Fibroblast of lung (primary cell): Measurements from ENCODE around the gene UBN2. TPM values are rescaled to one million over a fixed set of nuclear protein-coding genes. Genes with fewer than 3 reads are reported as not detected.
"Not testable (repeated sequence)": the region's sequence is repeated elsewhere in the genome, so short reads cannot be mapped to it uniquely, and the experiment has no call there.

Source experiments
- DNase-seq, 2 donors: peaks; one replicate each; pipeline versions ENCODE4 v3.0.0 to v3.0.0-alpha.2; 2010; ENCODE audit warnings: low read depth in 2 of 2
- H2AFZ ChIP-seq: 2 replicates; pipeline ENCODE4 v1.5.1; 2012; ENCODE audit warnings: low read length, control low read depth, inconsistent platforms
- H3K27ac ChIP-seq: 2 replicates; pipeline ENCODE4 v1.5.1; 2011; ENCODE audit warnings: low read length, control low read depth; ENCODE audit not compliant: insufficient read depth
- H3K27me3 ChIP-seq: 2 replicates; pipeline ENCODE4 v1.5.1; 2011; ENCODE audit warnings: mild to moderate bottlenecking, low read length; ENCODE audit not compliant: control insufficient read depth, insufficient read depth
- H3K36me3 ChIP-seq: 2 replicates; pipeline ENCODE4 v1.5.1; 2011; ENCODE audit warnings: low read length; ENCODE audit not compliant: control insufficient read depth, insufficient read depth
- H3K4me1 ChIP-seq: 2 replicates; pipeline ENCODE4 v1.5.1; 2011; ENCODE audit warnings: low read length; ENCODE audit not compliant: control insufficient read depth, insufficient read depth; ENCODE audit errors: extremely low read depth
- H3K4me2 ChIP-seq: 2 replicates; pipeline ENCODE4 v1.5.1; 2011; ENCODE audit warnings: low read length, control low read depth; ENCODE audit not compliant: insufficient read depth; ENCODE audit errors: extremely low read depth
- H3K4me3 ChIP-seq, 4 experiments: fragments of 200-600 bp in 1 of 4; sonication (generic) in 1 of 4; replicated peaks in 1 of 4; 2 replicates each; pipeline ENCODE4 v1.5.1; 2011 to 2016; ENCODE audit warnings: low read length in 4 of 4, low read depth in 3 of 4, mild to moderate bottlenecking in 3 of 4, control low read depth in 2 of 4, inconsistent platforms in 1 of 4, mixed read lengths in 1 of 4; ENCODE audit not compliant: insufficient read depth in 1 of 4; ENCODE audit errors: control extremely low read depth in 1 of 4
- H3K79me2 ChIP-seq: 2 replicates; pipeline ENCODE4 v1.5.1; 2012; ENCODE audit warnings: mild to moderate bottlenecking, low read length, inconsistent platforms; ENCODE audit not compliant: control insufficient read depth, insufficient read depth
- H3K9ac ChIP-seq: 2 replicates; pipeline ENCODE4 v1.5.1; 2011; ENCODE audit warnings: mild to moderate bottlenecking, low read length, control low read depth; ENCODE audit not compliant: insufficient read depth
- H3K9me3 ChIP-seq: 2 replicates; pipeline ENCODE4 v1.5.1; 2012; ENCODE audit warnings: low read depth, low read length; ENCODE audit not compliant: control insufficient read depth, insufficient read depth
- H4K20me1 ChIP-seq: 2 replicates; pipeline ENCODE4 v1.5.1; 2011; ENCODE audit warnings: low read length; ENCODE audit not compliant: control insufficient read depth, insufficient read depth; ENCODE audit errors: extremely low read depth
- EZH2 ChIP-seq: IDR thresholded peaks from 2 replicates; pipeline ENCODE4 v1.5.1; 2012; ENCODE audit warnings: low read length, control low read depth, mild to moderate bottlenecking; ENCODE audit errors: missing control alignments
- polyA plus RNA-seq, 2 donors: library from polyadenylated mRNA; depleted of rRNA in 1 of 2; stranded (reverse) in 1 of 2; unstranded in 1 of 2; fragments of >200 nt; gene quantifications; 2 replicates each; pipeline ENCODE4 v1.2.1, GENCODE V29; 2011 to 2012; ENCODE audit warnings: missing spikeins in 1 of 2
- total RNA-seq: library from RNA; depleted of rRNA; stranded (reverse); fragments of >200 nt; gene quantifications from 2 replicates; pipeline ENCODE4 v1.2.1, GENCODE V29; 2014
- TF ChIP-seq, protein P1 (sequence below), 2 donors: IDR thresholded peaks in 1 of 2; conservative IDR thresholded peaks in 1 of 2; 1 replicate in 1 of 2; 2 replicates in 1 of 2; pipeline ENCODE4 v1.5.1; 2011 to 2012; ENCODE audit warnings: low read length in 2 of 2, control low read depth in 1 of 2, inconsistent platforms in 1 of 2, low read depth in 1 of 2, mild to moderate bottlenecking in 1 of 2

The UBN2 gene
- total and polyA plus RNA-seq, 2 donors (not counting 1 experiment from before 2014, with no cell fraction given): 2.2 to 5.9 TPM

DNA sequence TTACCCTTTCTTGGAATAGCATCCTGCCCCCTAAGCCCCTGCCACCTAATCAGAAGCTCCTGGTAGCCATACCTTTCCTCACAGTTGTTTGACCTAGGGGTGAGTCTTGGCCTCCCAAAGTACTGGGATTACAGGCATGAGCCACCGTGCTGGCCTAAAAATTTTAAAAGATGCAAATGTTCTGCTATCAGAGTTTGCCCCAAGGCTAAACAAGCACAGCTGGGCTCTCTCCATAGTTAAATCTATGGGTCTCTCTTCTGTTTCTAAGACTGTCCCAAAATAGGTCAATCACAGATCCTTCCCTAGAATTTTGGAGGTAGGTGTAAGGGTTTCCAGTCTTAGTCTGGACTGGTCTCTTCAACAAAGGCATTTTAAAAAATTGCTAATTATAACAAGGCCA is 12.9 kb upstream of the UBN2 start:
- H3K79me2 ChIP-seq: no peaks in the 10 kb centered on the region
- H3K27ac ChIP-seq: no peak overlapping the region
- no peaks in the 10 kb centered on the region for H3K4me1 ChIP-seq
- TF ChIP-seq, protein P1, sequence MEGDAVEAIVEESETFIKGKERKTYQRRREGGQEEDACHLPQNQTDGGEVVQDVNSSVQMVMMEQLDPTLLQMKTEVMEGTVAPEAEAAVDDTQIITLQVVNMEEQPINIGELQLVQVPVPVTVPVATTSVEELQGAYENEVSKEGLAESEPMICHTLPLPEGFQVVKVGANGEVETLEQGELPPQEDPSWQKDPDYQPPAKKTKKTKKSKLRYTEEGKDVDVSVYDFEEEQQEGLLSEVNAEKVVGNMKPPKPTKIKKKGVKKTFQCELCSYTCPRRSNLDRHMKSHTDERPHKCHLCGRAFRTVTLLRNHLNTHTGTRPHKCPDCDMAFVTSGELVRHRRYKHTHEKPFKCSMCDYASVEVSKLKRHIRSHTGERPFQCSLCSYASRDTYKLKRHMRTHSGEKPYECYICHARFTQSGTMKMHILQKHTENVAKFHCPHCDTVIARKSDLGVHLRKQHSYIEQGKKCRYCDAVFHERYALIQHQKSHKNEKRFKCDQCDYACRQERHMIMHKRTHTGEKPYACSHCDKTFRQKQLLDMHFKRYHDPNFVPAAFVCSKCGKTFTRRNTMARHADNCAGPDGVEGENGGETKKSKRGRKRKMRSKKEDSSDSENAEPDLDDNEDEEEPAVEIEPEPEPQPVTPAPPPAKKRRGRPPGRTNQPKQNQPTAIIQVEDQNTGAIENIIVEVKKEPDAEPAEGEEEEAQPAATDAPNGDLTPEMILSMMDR (conservative IDR thresholded peaks at IDR 0.05 in 1 of 2, IDR thresholded peaks at IDR 0.05 in 1 of 2; ENCODE audit: low read depth in 1 of 2, low read length in 2 of 2): no peak
- no peak for TF ChIP-seq EZH2
- no peak overlapping the region for H3K4me3 ChIP-seq
- no peak for DNase-seq
- H3K9ac ChIP-seq: no peak overlapping the region
- H3K4me2 ChIP-seq: no peak overlapping the region
- no peaks in the 10 kb centered on the region for H3K36me3 ChIP-seq
- peaks cover 2% of the 10 kb centered on the region for H3K27me3 ChIP-seq
- H3K9me3 ChIP-seq: no peaks in the 10 kb centered on the region
- H2AFZ ChIP-seq: no peak overlapping the region
- H4K20me1 ChIP-seq: no peaks in the 10 kb centered on the region

DNA sequence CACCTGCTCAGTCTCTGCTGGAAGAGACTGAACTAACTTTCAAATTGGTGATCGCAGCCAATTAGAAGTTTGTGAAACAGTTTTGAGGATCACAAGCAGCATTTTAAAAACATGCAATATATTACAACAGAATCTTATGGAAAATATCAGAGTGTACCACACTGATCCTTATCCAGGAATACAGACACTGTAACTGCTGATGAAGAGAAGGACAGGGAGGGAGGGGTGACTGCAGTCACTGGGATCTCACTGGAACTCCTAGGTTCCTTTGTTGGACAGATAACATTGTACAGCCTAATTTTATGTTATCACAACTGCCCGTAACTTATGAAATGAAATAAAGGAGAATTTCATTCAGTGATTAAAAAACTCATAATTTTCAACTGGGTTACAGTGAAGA is 6.8 kb upstream of the UBN2 start:
- no peaks in the 10 kb centered on the region for H4K20me1 ChIP-seq

DNA sequence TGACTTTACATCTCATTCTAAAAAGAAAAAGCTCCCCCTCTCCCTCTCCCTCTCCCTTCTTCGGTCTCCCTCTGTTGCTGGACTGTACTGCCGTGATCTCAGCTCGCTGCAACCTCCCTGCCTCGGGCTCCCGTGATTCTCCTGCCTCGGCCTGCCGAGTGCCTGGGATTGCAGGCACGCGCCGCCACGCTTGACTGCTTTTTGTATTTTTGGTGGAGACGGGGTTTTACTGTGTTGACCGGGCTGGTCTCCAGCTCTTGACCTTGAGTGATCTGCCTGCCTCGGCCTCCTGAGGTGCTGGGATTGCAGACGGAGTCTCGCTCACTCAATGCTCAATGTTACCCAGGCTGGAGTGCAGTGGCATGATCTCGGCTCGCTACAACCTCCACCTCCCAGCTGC is 6.2 kb upstream of the UBN2 start:
- H3K27ac ChIP-seq, H3K27me3 ChIP-seq, H3K9ac ChIP-seq, H3K4me1 ChIP-seq, H3K4me2 ChIP-seq, DNase-seq, H3K79me2 ChIP-seq, H2AFZ ChIP-seq, H3K36me3 ChIP-seq, H3K9me3 ChIP-seq, H4K20me1 ChIP-seq, H3K4me3 ChIP-seq: not testable (repeated sequence)

More for the DNA sequence above, 6.8 kb upstream of the UBN2 start:
- no peak overlapping the region for H2AFZ ChIP-seq
- no peak overlapping the region for H3K9ac ChIP-seq
- no peak overlapping the region for H3K27ac ChIP-seq
- no peaks in the 10 kb centered on the region for H3K27me3 ChIP-seq
- H3K4me1 ChIP-seq: no peaks in the 10 kb centered on the region
- no peaks in the 10 kb centered on the region for H3K36me3 ChIP-seq
- H3K4me2 ChIP-seq: no peak overlapping the region
- H3K79me2 ChIP-seq: no peaks in the 10 kb centered on the region
- no peaks in the 10 kb centered on the region for H3K9me3 ChIP-seq
- no peak overlapping the region for H3K4me3 ChIP-seq
- TF ChIP-seq, protein P1 (conservative IDR thresholded peaks at IDR 0.05 in 1 of 2, IDR thresholded peaks at IDR 0.05 in 1 of 2; ENCODE audit: low read depth in 1 of 2, low read length in 2 of 2): no peak
- TF ChIP-seq EZH2: no peak
- no peak for DNase-seq

DNA sequence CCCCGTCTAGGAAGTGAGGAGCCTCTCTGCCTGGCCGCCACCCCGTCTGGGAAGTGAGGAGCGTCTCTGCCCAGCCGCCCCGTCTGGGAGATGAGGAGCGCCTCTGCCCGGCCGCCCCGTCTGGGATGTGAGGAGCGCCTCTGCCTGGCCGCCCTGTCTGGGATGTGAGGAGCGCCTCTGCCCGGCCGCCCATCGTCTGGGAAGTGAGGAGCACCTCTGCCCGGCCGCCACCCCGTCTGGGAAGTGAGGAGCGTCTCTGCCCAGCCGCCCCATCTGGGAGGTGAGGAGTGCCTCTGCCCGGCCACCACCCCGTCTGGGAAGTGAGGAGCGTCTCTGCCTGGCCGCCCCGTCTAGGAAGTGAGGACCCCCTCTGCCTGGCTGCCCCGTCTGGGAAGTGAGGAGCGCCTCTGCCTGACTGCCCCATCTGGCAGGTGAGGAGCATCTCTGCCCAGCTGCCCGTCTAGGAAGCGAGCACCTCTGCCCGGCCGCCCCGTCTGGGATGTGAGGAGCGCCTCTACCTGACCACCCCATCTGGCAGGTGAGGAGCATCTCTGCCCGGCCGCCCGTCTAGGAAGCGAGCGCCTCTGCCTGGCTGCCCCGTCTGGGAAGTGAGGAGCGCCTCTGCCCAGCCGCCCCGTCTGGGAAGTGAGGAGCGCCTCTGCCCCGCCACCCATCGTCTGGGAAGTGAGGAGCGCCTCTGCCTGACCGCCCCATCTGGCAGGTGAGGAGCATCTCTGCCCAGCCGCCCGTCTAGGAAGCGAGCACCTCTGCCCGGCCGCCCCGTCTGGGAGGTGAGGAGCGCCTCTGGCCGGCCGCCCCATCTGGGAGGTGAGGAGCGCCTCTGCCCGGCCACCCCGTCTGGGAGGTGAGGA is 5.5 kb upstream of the UBN2 start:
- H3K9ac ChIP-seq, H3K9me3 ChIP-seq, H3K79me2 ChIP-seq, H3K27me3 ChIP-seq, H2AFZ ChIP-seq, H3K4me1 ChIP-seq, H3K4me2 ChIP-seq, H3K36me3 ChIP-seq, DNase-seq, H3K4me3 ChIP-seq, H4K20me1 ChIP-seq, H3K27ac ChIP-seq: not testable (repeated sequence)

DNA sequence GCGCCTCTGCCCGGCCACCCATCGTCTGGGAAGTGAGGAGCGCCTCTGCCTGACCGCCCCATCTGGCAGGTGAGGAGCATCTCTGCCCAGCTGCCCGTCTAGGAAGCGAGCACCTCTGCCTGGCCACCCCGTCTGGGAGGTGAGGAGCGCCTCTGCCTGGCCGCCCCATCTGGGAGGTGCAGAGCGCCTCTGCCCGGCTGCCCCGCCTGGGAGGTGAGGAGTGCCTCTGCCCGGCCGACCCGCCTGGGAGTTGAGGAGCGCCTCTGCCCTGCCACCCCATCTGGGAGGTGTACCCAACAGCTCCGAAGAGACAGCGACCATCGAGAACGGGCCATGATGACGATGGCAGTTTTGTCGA is 4.9 kb upstream of the UBN2 start:
- not testable (repeated sequence) for H3K9ac ChIP-seq, H3K27me3 ChIP-seq, H3K4me1 ChIP-seq, H2AFZ ChIP-seq, H3K27ac ChIP-seq, H3K4me2 ChIP-seq, H3K36me3 ChIP-seq, DNase-seq, H4K20me1 ChIP-seq, H3K9me3 ChIP-seq, H3K79me2 ChIP-seq, H3K4me3 ChIP-seq
